ENCODE results near the gene GABARAP. TPM values are rescaled to one million over a fixed set of nuclear protein-coding genes. Genes with fewer than 3 reads are reported as not detected.

Gene GABARAP
- total RNA-seq, 1 experiment from 2014 or later: 226 TPM

- H3K27ac Mint-ChIP-seq (ENCODE audit: low read depth, unreplicated experiment): no peak overlapping the region
- peaks cover 18% of the 10 kb centered on the region for H3K27me3 Mint-ChIP-seq (ENCODE audit: insufficient read depth, unreplicated experiment)
- POLR2A ChIA-PET: no interaction called here
- DNase-seq (ENCODE audit: unreplicated experiment): no peak
- no peak overlapping the region for H3K4me3 Mint-ChIP-seq (ENCODE audit: unreplicated experiment)
- no peaks in the 10 kb centered on the region for H3K9me3 Mint-ChIP-seq (ENCODE audit: unreplicated experiment)
- H3K36me3 Mint-ChIP-seq (ENCODE audit: insufficient read depth, unreplicated experiment): peaks cover 6% of the 10 kb centered on the region
- H3K4me1 Mint-ChIP-seq (ENCODE audit: insufficient read depth, unreplicated experiment): peaks cover under 1% of the 10 kb centered on the region
- no peak for TF ChIP-seq CTCF (IDR thresholded peaks at IDR 0.05; ENCODE audit: unreplicated experiment)
- CTCF ChIA-PET: interaction anchor here (0.5 to 0.7 kb wide), 2 partner anchors 115 to 148 kb away, joined by 3 read pairs; no protein-coding TSS in a partner anchor
- no TSS peak for BruUV-seq (replicated peaks)
- intact Hi-C loops (cut with micrococcal nuclease): no loop called here
These were observed 33.3 kb downstream of the GABARAP start for GRCh38 chr17:7208754-7209460.

- H3K27me3 Mint-ChIP-seq (ENCODE audit: insufficient read depth, unreplicated experiment): peaks cover 18% of the 10 kb centered on the region
- DNase-seq (ENCODE audit: unreplicated experiment): no peak
- no peaks in the 10 kb centered on the region for H3K9me3 Mint-ChIP-seq (ENCODE audit: unreplicated experiment)
- H3K27ac Mint-ChIP-seq (ENCODE audit: low read depth, unreplicated experiment): no peak overlapping the region
- CTCF ChIA-PET: interaction anchor here (0.6 kb wide), 1 partner anchor 30 kb away, joined by 3 read pairs; no protein-coding TSS in a partner anchor
- BruUV-seq (replicated peaks): no TSS peak
- peaks cover 5% of the 10 kb centered on the region for H3K36me3 Mint-ChIP-seq (ENCODE audit: insufficient read depth, unreplicated experiment)
- intact Hi-C loops (cut with micrococcal nuclease): no loop called here
- no peak overlapping the region for H3K4me3 Mint-ChIP-seq (ENCODE audit: unreplicated experiment)
- no peak for TF ChIP-seq CTCF (IDR thresholded peaks at IDR 0.05; ENCODE audit: unreplicated experiment)
- POLR2A ChIA-PET: no interaction called here
- no peaks in the 10 kb centered on the region for H3K4me1 Mint-ChIP-seq (ENCODE audit: insufficient read depth, unreplicated experiment)
These were observed 34.1 kb downstream of the GABARAP start for GRCh38 chr17:7208027-7208571.

GRCh38 chr17:7207120-7208001 lies 34.9 kb downstream of the GABARAP start:
- DNase-seq (ENCODE audit: unreplicated experiment): no peak
- H3K27me3 Mint-ChIP-seq (ENCODE audit: insufficient read depth, unreplicated experiment): peaks cover 18% of the 10 kb centered on the region
- CTCF ChIA-PET: interaction anchor here (0.6 kb wide), 1 partner anchor 30 kb away, joined by 3 read pairs; no protein-coding TSS in a partner anchor
- H3K9me3 Mint-ChIP-seq (ENCODE audit: unreplicated experiment): no peaks in the 10 kb centered on the region
- H3K4me3 Mint-ChIP-seq (ENCODE audit: unreplicated experiment): no peak overlapping the region
- intact Hi-C loops (cut with micrococcal nuclease): no loop called here
- POLR2A ChIA-PET: interaction anchor here (0.6 kb wide), 1 partner anchor 683 kb away, joined by 3 read pairs; no protein-coding TSS in a partner anchor
- H3K27ac Mint-ChIP-seq (ENCODE audit: low read depth, unreplicated experiment): no peak overlapping the region
- no TSS peak for BruUV-seq (replicated peaks)
- no peaks in the 10 kb centered on the region for H3K4me1 Mint-ChIP-seq (ENCODE audit: insufficient read depth, unreplicated experiment)
- H3K36me3 Mint-ChIP-seq (ENCODE audit: insufficient read depth, unreplicated experiment): peaks cover 9% of the 10 kb centered on the region
- no peak for TF ChIP-seq CTCF (IDR thresholded peaks at IDR 0.05; ENCODE audit: unreplicated experiment)

GRCh38 chr17:7205561-7205960 lies 36.7 kb downstream of the GABARAP start:
- intact Hi-C loops (cut with micrococcal nuclease): no loop called here
- CTCF ChIA-PET: no interaction called here

More at GRCh38 chr17:7205561-7205960, 36.7 kb downstream of the GABARAP start:
- Mint-ChIP-seq H3K36me3 (ENCODE audit: insufficient read depth, unreplicated experiment) (peaks cover 11% of the 10 kb centered on the region), H3K4me1 (ENCODE audit: insufficient read depth, unreplicated experiment) (no peaks in the 10 kb centered on the region), H3K4me3 (ENCODE audit: unreplicated experiment) (no peak overlapping the region), H3K27me3 (ENCODE audit: insufficient read depth, unreplicated experiment) (peaks cover 18% of the 10 kb centered on the region), H3K27ac (ENCODE audit: low read depth, unreplicated experiment) (no peak overlapping the region), H3K9me3 (ENCODE audit: unreplicated experiment) (no peaks in the 10 kb centered on the region)
- no peak for TF ChIP-seq CTCF (IDR thresholded peaks at IDR 0.05; ENCODE audit: unreplicated experiment)
- BruUV-seq (replicated peaks): no TSS peak
- POLR2A ChIA-PET: interaction anchor here (0.7 kb wide), 1 partner anchor 452 kb away, joined by 4 read pairs; no protein-coding TSS in a partner anchor
- DNase-seq (ENCODE audit: unreplicated experiment): no peak
